B cell (primary cell): ENCODE results near the gene MAP3K7. TPM values are rescaled to one million over a fixed set of nuclear protein-coding genes. Genes with fewer than 3 reads are reported as not detected.

Source experiments
- ATAC-seq: fragments of 200-7000 bp; cut with Tn5 transposase; one replicate; pipeline ENCODE4 v1.10.0; 2021; ENCODE audit warnings: low read depth, mild to moderate bottlenecking, moderate number of reproducible peaks, moderate library complexity
- CTCF ChIA-PET: fragments of 350-600 bp; sonication (Branson Sonifier 250); formaldehyde crosslinking; loops from one replicate; lab custom pipeline; 2021; ENCODE audit warnings: antibody characterized with exemption, inconsistent platforms; lab: Charles Lee
- POLR2A ChIA-PET: fragments of 350-600 bp; sonication (Branson Sonifier 250); formaldehyde crosslinking; loops from one replicate; lab custom pipeline; 2021; ENCODE audit warnings: antibody characterized with exemption; lab: Charles Lee
- DNase-seq: peaks from one replicate; pipeline ENCODE4 v3.0.0; 2013
- H2AFZ ChIP-seq: 2 replicates; pipeline ENCODE4 v1.6.1; 2012; ENCODE audit warnings: mild to moderate bottlenecking, low read depth, low read length; ENCODE audit not compliant: insufficient read depth, poor library complexity, severe bottlenecking
- H3K27ac ChIP-seq, 2 donors: 1 replicate in 1 of 2; 2 replicates in 1 of 2; pipeline ENCODE4 v1.5.1; 2012 to 2013; ENCODE audit warnings: low read length in 2 of 2, mild to moderate bottlenecking in 2 of 2, moderate library complexity in 1 of 2
- H3K27me3 ChIP-seq, 4 experiments: fragments of 200-600 bp in 1 of 4; sonication (generic) in 1 of 4; replicated peaks in 1 of 4; 1 replicate in 2 of 4; 2 replicates in 2 of 4; pipeline versions ENCODE4 v1.6.1 to v1.7.0; 2013 to 2016; ENCODE audit warnings: low read length in 3 of 4, mild to moderate bottlenecking in 2 of 4, mixed read lengths in 1 of 4, moderate library complexity in 1 of 4; ENCODE audit not compliant: insufficient read depth in 4 of 4, control insufficient read depth in 3 of 4; ENCODE audit errors: control extremely low read depth in 1 of 4
- H3K36me3 ChIP-seq, 2 experiments: replicated peaks in 1 of 2; 1 replicate in 1 of 2; 2 replicates in 1 of 2; pipeline versions ENCODE4 v1.6.1 to v1.7.1; 2013; ENCODE audit warnings: low read length in 1 of 2; ENCODE audit not compliant: insufficient read depth in 2 of 2, control insufficient read depth in 1 of 2; ENCODE audit errors: control extremely low read depth in 1 of 2, extremely low read depth in 1 of 2
- H3K4me1 ChIP-seq, 2 donors: fragments of 200-600 bp in 1 of 2; sonication (generic) in 1 of 2; 1 replicate in 1 of 2; 2 replicates in 1 of 2; pipeline versions ENCODE4 v1.5.1 to v1.6.1; 2013 to 2017; ENCODE audit warnings: low read length in 2 of 2; ENCODE audit not compliant: control insufficient read depth in 2 of 2, insufficient read depth in 2 of 2
- H3K4me2 ChIP-seq: replicated peaks from 2 replicates; pipeline ENCODE3; 2012; ENCODE audit warnings: mild to moderate bottlenecking, low read depth, low read length; ENCODE audit not compliant: poor library complexity, severe bottlenecking
- H3K4me3 ChIP-seq, 5 experiments: fragments of 200-600 bp in 1 of 5; sonication (generic) in 1 of 5; 1 replicate in 3 of 5; 2 replicates in 2 of 5; pipeline versions ENCODE4 v1.5.1 to v1.7.0; 2011 to 2016; ENCODE audit warnings: low read length in 4 of 5, mild to moderate bottlenecking in 4 of 5, low read depth in 2 of 5, control low read depth in 1 of 5, moderate library complexity in 1 of 5; ENCODE audit not compliant: insufficient read depth in 1 of 5; ENCODE audit errors: control extremely low read depth in 1 of 5, extremely low read depth in 1 of 5
- H3K79me2 ChIP-seq: fragments of 200-600 bp; sonication (generic); one replicate; pipeline ENCODE4 v1.6.0; 2016; ENCODE audit warnings: low read length; ENCODE audit not compliant: control insufficient read depth, insufficient read depth
- H3K9ac ChIP-seq: fragments of 200-600 bp; sonication (generic); 2 replicates; pipeline ENCODE4 v1.6.1; 2017; ENCODE audit warnings: mild to moderate bottlenecking, low read length, moderate library complexity
- H3K9me3 ChIP-seq, 3 donors: one replicate each; pipeline versions ENCODE4 v1.6.1 to v1.7.1; 2013; ENCODE audit warnings: low read length in 2 of 3; ENCODE audit not compliant: control insufficient read depth in 2 of 3, insufficient read depth in 1 of 3; ENCODE audit errors: control extremely low read depth in 1 of 3
- H4K20me1 ChIP-seq: 2 replicates; pipeline ENCODE4 v1.6.0; 2012; ENCODE audit warnings: mild to moderate bottlenecking, low read length; ENCODE audit not compliant: insufficient read depth, control insufficient read depth, poor library complexity, severe bottlenecking
- H3K27ac Mint-ChIP-seq: one replicate; pipeline ENCODE4 v1.8.0; 2021; ENCODE audit warnings: mixed read lengths
- H3K27me3 Mint-ChIP-seq: one replicate; pipeline ENCODE4 v1.8.0; 2021; ENCODE audit warnings: mixed read lengths
- H3K4me1 Mint-ChIP-seq: one replicate; pipeline ENCODE4 v1.8.0; 2021; ENCODE audit warnings: mixed read lengths
- H3K4me3 Mint-ChIP-seq: one replicate; pipeline ENCODE4 v1.8.0; 2021; ENCODE audit warnings: mixed read lengths
- H3K9me3 Mint-ChIP-seq: one replicate; pipeline ENCODE4 v1.8.0; 2022; ENCODE audit warnings: mixed read lengths; ENCODE audit not compliant: insufficient read depth
- CTCF ChIP-seq: fragments of 200-600 bp; IDR thresholded peaks from one replicate; pipeline ENCODE4 v1.8.0; 2022; ENCODE audit warnings: antibody characterized with exemption, mild to moderate bottlenecking
- EZH2 ChIP-seq: IDR thresholded peaks from 2 replicates; pipeline ENCODE4 v1.6.1; 2012; ENCODE audit warnings: borderline replicate concordance, low read depth, mild to moderate bottlenecking, moderate library complexity, low read length; ENCODE audit not compliant: insufficient read depth, poor library complexity, severe bottlenecking
- WGBS: methylation state at CpG from one replicate; pipeline ENCODE4 v1.1.5; 2013; ENCODE audit warnings: missing lambda C conversion rate; ENCODE audit not compliant: insufficient coverage; 5-methylcytosine and 5-hydroxymethylcytosine counted together
- intact Hi-C: fragments of 100-400 bp; cut with micrococcal nuclease; formaldehyde crosslinking; loops from one replicate; pipeline ENCODE4 v1.10.0; 2022
- polyA plus RNA-seq: library from polyadenylated mRNA; depleted of rRNA; stranded (reverse); fragments of >200 nt; gene quantifications from 2 replicates; pipeline ENCODE4 v1.2.3, GENCODE V29; 2012
- total RNA-seq, 2 donors: library from RNA; stranded (reverse); fragments of 120-200 nt in 1 of 2; gene quantifications; 1 replicate in 1 of 2; 2 replicates in 1 of 2; pipeline versions ENCODE4 v1.2.3 to v1.2.4, GENCODE V29; 2013 to 2022

Gene MAP3K7
- total and polyA plus RNA-seq, 2 donors (not counting 1 experiment from before 2014, with no cell fraction given): 15.0 to 32.8 TPM

- H3K4me1 Mint-ChIP-seq: peaks cover 19% of the 10 kb centered on the region
- intact Hi-C loops: no loop called here
- ChIA-PET CTCF (no interaction called here), POLR2A (no interaction called here)
- H3K27me3 Mint-ChIP-seq: no peaks in the 10 kb centered on the region
- peaks cover 15 to 56% of the 10 kb centered on the region in 2 experiments for H3K36me3 ChIP-seq
- peaks cover 12 to 15% of the 10 kb centered on the region in 2 donors for H3K4me1 ChIP-seq
- H3K27ac Mint-ChIP-seq: no peak overlapping the region
- no peaks in the 10 kb centered on the region for H3K9me3 ChIP-seq
- H2AFZ ChIP-seq: no peak overlapping the region
- ATAC-seq (no peak), DNase-seq (no peak)
- no peaks in the 10 kb centered on the region for H3K79me2 ChIP-seq
- no peak overlapping the region for H3K4me3 ChIP-seq
- H3K4me3 Mint-ChIP-seq: no peak overlapping the region
- H3K27ac ChIP-seq: no peak overlapping the region
- H3K27me3 ChIP-seq: no peaks in the 10 kb centered on the region
- no peak for TF ChIP-seq CTCF
- TF ChIP-seq EZH2: no peak
- H4K20me1 ChIP-seq: no peaks in the 10 kb centered on the region
- no peak overlapping the region for H3K4me2 ChIP-seq
- no peaks in the 10 kb centered on the region for H3K9me3 Mint-ChIP-seq
- H3K9ac ChIP-seq: no peak overlapping the region
- WGBS: no CpG with 5 or more reads among the region's 2 CpGs
Observed at GRCh38 chr6:90547991-90548390, 38.9 kb downstream of the MAP3K7 start.

- no peaks in the 10 kb centered on the region for H3K9me3 Mint-ChIP-seq
- ATAC-seq: no peak
Observed at GRCh38 chr6:90547079-90547478, 39.8 kb downstream of the MAP3K7 start.

More at GRCh38 chr6:90547079-90547478, 39.8 kb downstream of the MAP3K7 start:
- no peak overlapping the region for H3K27ac ChIP-seq
- Mint-ChIP-seq H3K27me3 (no peaks in the 10 kb centered on the region), H3K4me1 (peaks cover 19% of the 10 kb centered on the region), H3K4me3 (no peak overlapping the region), H3K27ac (no peak overlapping the region)
- no peaks in the 10 kb centered on the region for H3K27me3 ChIP-seq
- H3K9me3 ChIP-seq: no peaks in the 10 kb centered on the region
- no peak overlapping the region for H2AFZ ChIP-seq
- intact Hi-C loops: no loop called here
- no peaks in the 10 kb centered on the region for H4K20me1 ChIP-seq
- ChIA-PET POLR2A (no interaction called here), CTCF (interaction anchor here (1.0 kb wide), 1 partner anchor 9 kb away, joined by 3 read pairs; no protein-coding TSS in a partner anchor)
- peaks cover 15 to 51% of the 10 kb centered on the region in 2 experiments for H3K36me3 ChIP-seq
- H3K4me1 ChIP-seq: peaks cover 12 to 15% of the 10 kb centered on the region in 2 donors
- H3K4me2 ChIP-seq: no peak overlapping the region
- WGBS: 100% methylated on average over 2 of the region's 4 CpGs
- TF ChIP-seq CTCF: no peak
- no peak for TF ChIP-seq EZH2
- H3K9ac ChIP-seq: no peak overlapping the region
- no peak for DNase-seq
- H3K4me3 ChIP-seq: no peak overlapping the region
- H3K79me2 ChIP-seq: no peaks in the 10 kb centered on the region
